ENCODE data around the gene MYF5.

MYF5 gene

DNA sequence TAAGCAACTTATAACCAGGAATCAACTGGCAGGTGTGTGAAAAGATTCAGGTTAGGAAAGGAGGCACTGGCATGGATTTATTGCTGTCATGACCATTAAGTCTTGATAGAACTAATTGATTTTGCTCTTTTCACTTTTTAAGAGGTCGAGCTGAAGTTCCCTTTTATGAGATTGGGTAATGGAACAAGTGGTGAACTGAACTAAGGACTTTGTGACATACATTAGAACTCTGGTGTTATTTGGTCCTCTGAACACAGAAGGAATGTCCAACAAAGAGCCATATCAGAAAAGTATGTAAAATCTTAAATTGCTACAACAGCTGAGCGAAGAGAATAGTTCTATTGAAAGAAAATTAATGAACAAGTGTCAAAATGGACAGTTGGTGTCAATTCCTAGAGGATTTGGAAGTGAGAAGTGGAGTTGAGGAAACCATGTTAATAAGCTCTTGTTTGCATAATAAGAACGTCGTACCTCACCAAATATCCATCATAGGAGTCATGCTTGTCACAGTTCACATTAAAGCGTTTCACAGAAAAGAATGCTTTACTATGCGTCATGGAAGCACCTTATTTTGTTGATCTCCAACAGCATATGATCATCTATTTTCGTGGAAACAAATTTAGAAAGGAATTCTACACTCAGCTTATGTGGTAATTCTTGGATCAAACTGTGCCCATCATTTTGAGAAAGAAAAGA is 17.7 kb upstream of the MYF5 start:
- no peak for ATAC-seq
- no peak for TF ChIP-seq SNAI2 (CRISPR knock-in tag; IDR thresholded peaks at IDR 0.05)
- no peak for TF ChIP-seq ISL1 (CRISPR knock-in tag; IDR thresholded peaks at IDR 0.05)
- no peak for TF ChIP-seq CSDC2 (CRISPR knock-in tag; IDR thresholded peaks at IDR 0.05)
- TF ChIP-seq, protein P1, sequence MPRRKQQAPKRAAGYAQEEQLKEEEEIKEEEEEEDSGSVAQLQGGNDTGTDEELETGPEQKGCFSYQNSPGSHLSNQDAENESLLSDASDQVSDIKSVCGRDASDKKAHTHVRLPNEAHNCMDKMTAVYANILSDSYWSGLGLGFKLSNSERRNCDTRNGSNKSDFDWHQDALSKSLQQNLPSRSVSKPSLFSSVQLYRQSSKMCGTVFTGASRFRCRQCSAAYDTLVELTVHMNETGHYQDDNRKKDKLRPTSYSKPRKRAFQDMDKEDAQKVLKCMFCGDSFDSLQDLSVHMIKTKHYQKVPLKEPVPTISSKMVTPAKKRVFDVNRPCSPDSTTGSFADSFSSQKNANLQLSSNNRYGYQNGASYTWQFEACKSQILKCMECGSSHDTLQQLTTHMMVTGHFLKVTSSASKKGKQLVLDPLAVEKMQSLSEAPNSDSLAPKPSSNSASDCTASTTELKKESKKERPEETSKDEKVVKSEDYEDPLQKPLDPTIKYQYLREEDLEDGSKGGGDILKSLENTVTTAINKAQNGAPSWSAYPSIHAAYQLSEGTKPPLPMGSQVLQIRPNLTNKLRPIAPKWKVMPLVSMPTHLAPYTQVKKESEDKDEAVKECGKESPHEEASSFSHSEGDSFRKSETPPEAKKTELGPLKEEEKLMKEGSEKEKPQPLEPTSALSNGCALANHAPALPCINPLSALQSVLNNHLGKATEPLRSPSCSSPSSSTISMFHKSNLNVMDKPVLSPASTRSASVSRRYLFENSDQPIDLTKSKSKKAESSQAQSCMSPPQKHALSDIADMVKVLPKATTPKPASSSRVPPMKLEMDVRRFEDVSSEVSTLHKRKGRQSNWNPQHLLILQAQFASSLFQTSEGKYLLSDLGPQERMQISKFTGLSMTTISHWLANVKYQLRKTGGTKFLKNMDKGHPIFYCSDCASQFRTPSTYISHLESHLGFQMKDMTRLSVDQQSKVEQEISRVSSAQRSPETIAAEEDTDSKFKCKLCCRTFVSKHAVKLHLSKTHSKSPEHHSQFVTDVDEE (CRISPR knock-in tag; IDR thresholded peaks at IDR 0.05): no peak
- TF ChIP-seq, protein P2, sequence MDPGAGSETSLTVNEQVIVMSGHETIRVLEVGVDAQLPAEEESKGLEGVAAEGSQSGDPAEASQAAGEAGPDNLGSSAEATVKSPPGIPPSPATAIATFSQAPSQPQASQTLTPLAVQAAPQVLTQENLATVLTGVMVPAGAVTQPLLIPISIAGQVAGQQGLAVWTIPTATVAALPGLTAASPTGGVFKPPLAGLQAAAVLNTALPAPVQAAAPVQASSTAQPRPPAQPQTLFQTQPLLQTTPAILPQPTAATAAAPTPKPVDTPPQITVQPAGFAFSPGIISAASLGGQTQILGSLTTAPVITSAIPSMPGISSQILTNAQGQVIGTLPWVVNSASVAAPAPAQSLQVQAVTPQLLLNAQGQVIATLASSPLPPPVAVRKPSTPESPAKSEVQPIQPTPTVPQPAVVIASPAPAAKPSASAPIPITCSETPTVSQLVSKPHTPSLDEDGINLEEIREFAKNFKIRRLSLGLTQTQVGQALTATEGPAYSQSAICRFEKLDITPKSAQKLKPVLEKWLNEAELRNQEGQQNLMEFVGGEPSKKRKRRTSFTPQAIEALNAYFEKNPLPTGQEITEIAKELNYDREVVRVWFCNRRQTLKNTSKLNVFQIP (CRISPR knock-in tag; IDR thresholded peaks at IDR 0.05; ENCODE audit: borderline replicate concordance, low read depth): no peak
- TF ChIP-seq, protein P3, sequence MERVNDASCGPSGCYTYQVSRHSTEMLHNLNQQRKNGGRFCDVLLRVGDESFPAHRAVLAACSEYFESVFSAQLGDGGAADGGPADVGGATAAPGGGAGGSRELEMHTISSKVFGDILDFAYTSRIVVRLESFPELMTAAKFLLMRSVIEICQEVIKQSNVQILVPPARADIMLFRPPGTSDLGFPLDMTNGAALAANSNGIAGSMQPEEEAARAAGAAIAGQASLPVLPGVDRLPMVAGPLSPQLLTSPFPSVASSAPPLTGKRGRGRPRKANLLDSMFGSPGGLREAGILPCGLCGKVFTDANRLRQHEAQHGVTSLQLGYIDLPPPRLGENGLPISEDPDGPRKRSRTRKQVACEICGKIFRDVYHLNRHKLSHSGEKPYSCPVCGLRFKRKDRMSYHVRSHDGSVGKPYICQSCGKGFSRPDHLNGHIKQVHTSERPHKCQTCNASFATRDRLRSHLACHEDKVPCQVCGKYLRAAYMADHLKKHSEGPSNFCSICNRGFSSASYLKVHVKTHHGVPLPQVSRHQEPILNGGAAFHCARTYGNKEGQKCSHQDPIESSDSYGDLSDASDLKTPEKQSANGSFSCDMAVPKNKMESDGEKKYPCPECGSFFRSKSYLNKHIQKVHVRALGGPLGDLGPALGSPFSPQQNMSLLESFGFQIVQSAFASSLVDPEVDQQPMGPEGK (CRISPR knock-in tag; IDR thresholded peaks at IDR 0.05; ENCODE audit: borderline replicate concordance): no peak
- TF ChIP-seq ZC3H10 (CRISPR knock-in tag; IDR thresholded peaks at IDR 0.05): no peak
- TF ChIP-seq ZNF70 (CRISPR knock-in tag; IDR thresholded peaks at IDR 0.05): no peak
- TF ChIP-seq ARNTL (CRISPR knock-in tag; IDR thresholded peaks at IDR 0.05; ENCODE audit: borderline replicate concordance, low read depth): no peak
- no peak for TF ChIP-seq ZFP30 (CRISPR knock-in tag; IDR thresholded peaks at IDR 0.05)
- TF ChIP-seq, protein P4, sequence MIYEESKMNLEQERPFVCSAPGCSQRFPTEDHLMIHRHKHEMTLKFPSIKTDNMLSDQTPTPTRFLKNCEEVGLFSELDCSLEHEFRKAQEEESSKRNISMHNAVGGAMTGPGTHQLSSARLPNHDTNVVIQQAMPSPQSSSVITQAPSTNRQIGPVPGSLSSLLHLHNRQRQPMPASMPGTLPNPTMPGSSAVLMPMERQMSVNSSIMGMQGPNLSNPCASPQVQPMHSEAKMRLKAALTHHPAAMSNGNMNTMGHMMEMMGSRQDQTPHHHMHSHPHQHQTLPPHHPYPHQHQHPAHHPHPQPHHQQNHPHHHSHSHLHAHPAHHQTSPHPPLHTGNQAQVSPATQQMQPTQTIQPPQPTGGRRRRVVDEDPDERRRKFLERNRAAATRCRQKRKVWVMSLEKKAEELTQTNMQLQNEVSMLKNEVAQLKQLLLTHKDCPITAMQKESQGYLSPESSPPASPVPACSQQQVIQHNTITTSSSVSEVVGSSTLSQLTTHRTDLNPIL (CRISPR knock-in tag; IDR thresholded peaks at IDR 0.05; ENCODE audit: low read depth): no peak

DNA sequence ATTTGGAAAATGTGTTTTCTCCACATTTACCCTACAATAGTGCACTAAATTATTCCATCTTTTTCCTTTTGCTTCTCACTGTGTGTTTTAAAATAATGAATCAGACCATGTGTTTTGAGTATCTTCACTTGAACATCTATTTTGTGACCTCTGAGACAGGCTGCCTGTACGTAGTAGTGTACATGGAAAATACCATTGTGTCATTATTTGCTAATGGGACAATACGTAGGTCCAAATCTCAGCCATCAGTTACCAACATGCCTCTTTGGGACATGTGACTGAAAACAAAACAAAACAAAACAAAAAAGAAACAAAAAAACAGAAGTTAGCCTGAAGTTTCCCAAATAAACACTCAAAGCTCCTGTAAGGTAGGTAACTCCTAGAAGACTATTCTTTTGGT is 16.4 kb upstream of the MYF5 start:
- TF ChIP-seq, protein P3 (CRISPR knock-in tag; IDR thresholded peaks at IDR 0.05; ENCODE audit: borderline replicate concordance): no peak
- TF ChIP-seq GLIS3 (CRISPR knock-in tag; IDR thresholded peaks at IDR 0.05): no peak
- no peak for TF ChIP-seq ARNTL (CRISPR knock-in tag; IDR thresholded peaks at IDR 0.05; ENCODE audit: borderline replicate concordance, low read depth)
- no peak for TF ChIP-seq ISL1 (CRISPR knock-in tag; IDR thresholded peaks at IDR 0.05)
- no peak for TF ChIP-seq ZC3H10 (CRISPR knock-in tag; IDR thresholded peaks at IDR 0.05)
- TF ChIP-seq ZNF70 (CRISPR knock-in tag; IDR thresholded peaks at IDR 0.05): no peak
- TF ChIP-seq OSR1 (CRISPR knock-in tag; IDR thresholded peaks at IDR 0.05): no peak
- no peak for TF ChIP-seq ZNF565 (CRISPR knock-in tag; conservative IDR thresholded peaks at IDR 0.05; ENCODE audit: low read depth)
- no peak for TF ChIP-seq TCF4 (CRISPR knock-in tag; IDR thresholded peaks at IDR 0.05; ENCODE audit: borderline replicate concordance)
- TF ChIP-seq ESRRG (CRISPR knock-in tag; IDR thresholded peaks at IDR 0.05): no peak
- TF ChIP-seq, protein P1 (CRISPR knock-in tag; IDR thresholded peaks at IDR 0.05): no peak
- no peak for TF ChIP-seq ZFP30 (CRISPR knock-in tag; IDR thresholded peaks at IDR 0.05)
- no peak for TF ChIP-seq ZNF8 (CRISPR knock-in tag; IDR thresholded peaks at IDR 0.05)
- TF ChIP-seq, protein P2 (CRISPR knock-in tag; IDR thresholded peaks at IDR 0.05; ENCODE audit: borderline replicate concordance, low read depth): no peak
- TF ChIP-seq, protein P5, sequence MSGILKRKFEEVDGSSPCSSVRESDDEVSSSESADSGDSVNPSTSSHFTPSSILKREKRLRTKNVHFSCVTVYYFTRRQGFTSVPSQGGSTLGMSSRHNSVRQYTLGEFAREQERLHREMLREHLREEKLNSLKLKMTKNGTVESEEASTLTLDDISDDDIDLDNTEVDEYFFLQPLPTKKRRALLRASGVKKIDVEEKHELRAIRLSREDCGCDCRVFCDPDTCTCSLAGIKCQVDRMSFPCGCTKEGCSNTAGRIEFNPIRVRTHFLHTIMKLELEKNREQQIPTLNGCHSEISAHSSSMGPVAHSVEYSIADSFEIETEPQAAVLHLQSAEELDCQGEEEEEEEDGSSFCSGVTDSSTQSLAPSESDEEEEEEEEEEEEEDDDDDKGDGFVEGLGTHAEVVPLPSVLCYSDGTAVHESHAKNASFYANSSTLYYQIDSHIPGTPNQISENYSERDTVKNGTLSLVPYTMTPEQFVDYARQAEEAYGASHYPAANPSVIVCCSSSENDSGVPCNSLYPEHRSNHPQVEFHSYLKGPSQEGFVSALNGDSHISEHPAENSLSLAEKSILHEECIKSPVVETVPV (CRISPR knock-in tag; IDR thresholded peaks at IDR 0.05): no peak
- TF ChIP-seq TOX (CRISPR knock-in tag; IDR thresholded peaks at IDR 0.05; ENCODE audit: borderline replicate concordance): no peak
- TF ChIP-seq ZFP3 (CRISPR knock-in tag; IDR thresholded peaks at IDR 0.05): no peak
- no peak for TF ChIP-seq PPARA (CRISPR knock-in tag; IDR thresholded peaks at IDR 0.05; ENCODE audit: borderline replicate concordance)
- ATAC-seq: no peak
